Suppressor macrophage treated with lipopolysaccharide for 1 hour (primary cell): ENCODE data around the gene PRKCH.

Experiments used
- DNase-seq, 3 donors: peaks; one replicate each; pipeline ENCODE4 v3.0.0-alpha.2; 2020 to 2022

PRKCH gene

DNA sequence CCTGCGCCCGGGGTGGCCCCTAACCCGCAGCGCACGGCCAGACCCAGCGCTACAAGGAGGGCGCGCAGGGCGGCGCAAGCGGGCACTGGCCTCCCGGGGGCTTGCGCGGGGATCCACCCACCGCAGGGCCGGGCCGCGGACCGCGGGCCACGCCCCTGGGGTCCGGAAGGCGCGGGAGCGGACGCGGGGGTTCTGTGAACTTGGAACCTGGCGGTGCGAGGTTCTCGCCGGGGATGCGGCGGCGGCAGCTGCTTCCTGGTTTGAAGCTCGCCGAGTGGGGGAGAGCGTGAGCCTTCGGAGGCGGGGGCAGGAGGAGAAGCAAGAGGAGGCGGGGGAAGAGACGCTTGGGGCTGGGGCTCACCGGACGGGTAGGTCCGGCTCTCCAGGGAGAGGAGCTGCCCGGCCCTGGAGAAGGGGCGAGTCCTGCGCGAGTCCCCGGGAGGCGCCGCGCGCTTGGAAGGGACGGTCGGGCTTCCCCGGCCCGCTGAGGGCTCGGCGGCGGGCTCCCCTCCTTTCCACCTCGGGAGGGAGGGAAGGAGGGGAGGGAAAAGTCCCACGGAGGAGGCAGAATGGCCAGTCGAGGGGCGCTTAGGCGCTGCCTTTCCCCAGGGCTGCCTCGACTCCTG lies at the start of gene PRKCH:
Gene PRKCH, plus strand, starts transcription at position 195 of the 626 bp plus-strand sequence. CDS start 523 bp downstream, outside the sequence.
- peak; percentile 80 to 89 (median 83) for DNase-seq

DNA sequence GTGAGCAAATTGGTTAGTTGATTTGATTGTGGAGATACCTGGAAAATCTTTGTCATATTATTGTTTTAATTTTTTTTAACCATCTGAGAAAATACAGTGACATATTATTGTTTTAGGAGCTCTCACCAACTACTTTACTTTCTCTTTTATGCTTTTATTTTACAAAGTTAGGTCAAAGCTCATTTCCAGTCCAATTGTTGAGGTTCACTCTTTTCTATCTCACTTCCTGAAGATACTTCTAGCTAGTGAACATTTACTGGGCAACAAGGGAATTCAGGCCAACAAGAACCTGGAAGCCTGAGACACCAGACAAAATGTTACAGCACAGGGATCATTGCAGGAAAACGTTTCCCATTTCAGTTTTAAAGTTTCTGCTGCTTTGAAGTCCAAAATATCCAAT lies 44.1 kb upstream of the PRKCH start:
- no peak for DNase-seq

DNA sequence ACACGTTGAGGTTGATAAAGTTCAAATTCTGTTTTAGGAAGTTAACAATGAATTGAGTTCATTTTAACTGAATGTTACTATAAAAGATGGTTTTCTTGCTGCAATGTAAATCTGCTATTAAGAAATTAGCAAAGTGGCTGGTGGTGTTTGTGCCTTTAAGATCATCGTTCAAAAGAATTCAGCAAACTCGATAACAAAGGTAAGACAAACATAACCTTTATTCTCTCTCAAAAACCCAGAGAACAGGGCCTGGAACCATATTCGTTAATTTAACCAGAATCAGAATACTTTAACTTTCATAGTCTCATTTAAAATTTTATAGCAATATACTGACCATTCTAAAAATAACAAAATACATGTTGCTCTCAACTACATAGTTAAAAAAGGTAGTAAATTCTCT lies 43.6 kb upstream of the PRKCH start:
- no peak for DNase-seq

DNA sequence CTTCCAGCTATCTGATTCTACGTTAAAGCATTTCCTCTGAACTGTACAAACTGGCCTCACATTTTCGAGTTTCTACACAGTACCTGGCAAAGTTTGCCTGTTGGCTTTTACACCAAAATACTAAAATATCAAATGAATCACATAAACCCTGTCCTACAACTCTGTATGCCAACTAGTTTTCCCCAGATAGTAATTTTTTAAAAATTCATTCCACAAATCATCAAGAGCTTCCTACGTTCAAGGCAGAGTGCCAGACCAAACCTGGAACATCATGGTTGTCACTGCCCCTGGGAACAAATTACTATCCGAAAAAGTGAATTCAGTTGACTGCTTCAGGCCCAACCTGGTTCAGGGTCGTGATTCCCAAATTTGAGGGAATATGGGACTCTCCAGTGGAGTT lies 42.3 kb upstream of the PRKCH start:
- DNase-seq: no peak

DNA sequence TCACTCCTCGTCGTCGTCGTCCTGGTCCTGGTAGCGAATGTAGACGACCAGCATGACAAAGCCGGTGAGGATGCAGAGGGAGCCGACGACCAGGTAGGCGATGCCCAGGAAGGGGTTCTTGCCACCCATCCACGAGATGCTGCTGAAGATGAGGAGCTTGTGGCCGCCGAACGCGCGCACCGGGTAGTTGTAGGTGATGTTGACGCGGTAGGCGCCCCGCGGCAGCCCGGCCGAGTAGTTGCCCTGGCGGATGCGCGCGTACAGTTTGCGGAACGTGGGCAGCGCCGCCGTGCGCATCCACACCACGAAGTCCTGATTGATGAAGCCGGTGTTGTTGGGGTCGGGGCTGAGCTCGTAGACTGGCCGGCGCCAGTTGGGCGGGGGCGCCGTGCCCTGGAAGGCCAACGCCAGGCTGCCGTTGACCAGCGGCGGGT lies 41.3 kb upstream of the PRKCH start:
- no peak for DNase-seq

DNA sequence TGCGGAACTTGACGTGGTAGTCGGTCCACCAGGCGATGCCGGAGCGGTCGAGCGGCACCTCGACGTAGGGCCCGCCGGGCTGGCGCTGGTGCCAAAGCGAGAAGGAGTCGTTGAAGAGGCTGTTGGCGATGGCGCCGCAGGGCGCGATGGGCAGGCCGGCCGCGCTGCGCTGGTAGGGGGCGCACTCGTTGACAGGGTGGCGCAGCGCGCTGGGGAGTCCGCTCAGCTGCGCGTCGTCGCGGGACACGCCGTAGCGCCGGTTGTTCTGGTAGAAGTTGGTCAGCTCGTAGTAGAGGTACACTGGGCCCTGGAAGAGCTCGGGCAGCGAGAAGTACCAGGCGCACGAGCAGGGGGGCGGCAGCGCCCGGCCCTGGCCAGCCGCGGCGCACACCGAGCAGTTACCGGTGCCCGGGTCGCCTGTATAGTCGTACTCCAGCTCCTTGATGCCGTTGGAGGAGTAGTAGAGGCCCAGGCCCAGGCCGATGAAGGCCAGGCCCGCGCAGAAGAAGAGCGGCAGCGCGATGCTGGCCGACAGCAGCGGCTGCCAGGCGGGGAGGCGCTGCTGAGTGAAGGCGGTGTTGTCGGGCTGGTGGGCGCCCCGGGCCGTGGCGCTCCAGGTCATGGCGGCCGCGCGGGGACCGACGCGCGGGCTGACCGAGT lies 40.7 kb upstream of the PRKCH start:
- peak; percentile 45 to 82 (median 65) for DNase-seq

DNA sequence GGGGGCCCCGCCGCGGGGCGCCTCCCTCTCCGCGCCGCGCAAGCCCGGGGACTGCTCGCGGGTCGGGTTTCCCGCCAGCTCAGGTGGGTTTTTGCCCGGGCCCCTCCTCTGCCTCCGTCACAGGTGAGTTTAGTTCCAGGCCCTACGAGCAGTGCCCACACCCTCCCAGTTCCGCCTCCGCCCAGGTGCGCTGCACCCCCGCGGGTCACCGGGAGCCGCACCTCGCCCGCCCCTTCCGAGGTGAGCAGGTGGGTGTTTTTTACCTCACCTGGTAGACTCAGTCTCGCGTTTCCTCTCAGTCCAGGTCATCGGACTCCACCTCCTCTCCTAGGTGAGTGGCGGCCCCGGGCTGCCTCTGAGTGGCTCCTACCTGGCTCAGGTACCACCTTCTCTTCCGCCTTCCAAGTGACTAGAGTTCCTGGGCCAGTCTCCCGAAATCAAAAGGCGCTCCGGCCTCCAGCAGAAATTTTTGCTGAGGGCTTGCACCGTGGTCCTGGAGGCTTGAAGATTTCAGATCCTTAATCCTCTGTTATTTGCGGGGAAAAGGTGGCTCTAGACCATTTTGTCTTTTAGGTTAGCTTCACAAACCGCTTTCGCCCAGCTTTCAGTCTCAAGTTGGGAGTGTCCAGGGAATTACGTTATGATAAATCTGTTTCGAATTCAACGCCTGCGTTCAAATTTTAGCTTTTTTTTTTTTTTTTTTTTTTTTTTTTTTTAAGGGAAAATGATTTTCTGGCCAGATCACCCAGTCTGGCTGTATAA lies 40.0 kb upstream of the PRKCH start, which contains the start of gene TMEM30B:
Gene TMEM30B, minus strand, starts transcription at position 153 of the 762 bp plus-strand sequence. CDS start 191 bp downstream, outside the sequence.
- no peak for DNase-seq

DNA sequence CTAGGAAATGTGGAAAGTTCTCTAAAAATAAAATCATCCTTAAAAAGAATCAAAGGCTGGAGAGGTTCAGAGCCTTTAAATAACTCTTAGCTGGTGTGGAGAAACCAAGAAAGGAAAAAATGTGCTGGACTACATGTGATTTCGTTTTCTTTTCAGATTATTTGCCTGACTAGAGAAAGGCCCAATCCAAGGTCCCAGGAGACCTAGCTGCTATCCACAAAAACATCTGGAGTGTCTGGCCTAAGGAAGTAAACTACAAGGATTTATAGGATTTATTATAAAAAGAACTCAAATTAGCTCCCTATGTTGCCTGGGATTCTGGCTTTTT lies 39.5 kb upstream of the PRKCH start:
- DNase-seq: no peak

DNA sequence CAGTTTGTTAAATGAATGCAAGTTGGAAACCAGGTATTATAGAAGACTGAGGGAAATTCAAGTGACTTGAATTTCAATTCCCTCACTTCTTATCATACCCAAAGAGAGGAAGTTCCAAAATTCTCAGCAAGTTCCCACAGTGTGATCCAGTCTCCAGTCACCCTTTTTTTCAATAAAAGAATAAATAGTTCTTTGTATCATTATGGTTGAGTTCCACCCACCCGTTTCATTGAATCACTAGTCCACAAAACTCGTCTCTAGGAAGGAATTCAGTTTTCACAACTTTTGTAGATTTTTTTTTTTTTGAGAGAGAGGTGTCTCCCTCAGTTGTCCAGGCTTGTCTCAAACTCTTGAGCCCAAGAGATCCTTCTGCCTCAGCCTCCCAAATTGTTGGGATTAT lies 38.6 kb upstream of the PRKCH start:
- no peak for DNase-seq

DNA sequence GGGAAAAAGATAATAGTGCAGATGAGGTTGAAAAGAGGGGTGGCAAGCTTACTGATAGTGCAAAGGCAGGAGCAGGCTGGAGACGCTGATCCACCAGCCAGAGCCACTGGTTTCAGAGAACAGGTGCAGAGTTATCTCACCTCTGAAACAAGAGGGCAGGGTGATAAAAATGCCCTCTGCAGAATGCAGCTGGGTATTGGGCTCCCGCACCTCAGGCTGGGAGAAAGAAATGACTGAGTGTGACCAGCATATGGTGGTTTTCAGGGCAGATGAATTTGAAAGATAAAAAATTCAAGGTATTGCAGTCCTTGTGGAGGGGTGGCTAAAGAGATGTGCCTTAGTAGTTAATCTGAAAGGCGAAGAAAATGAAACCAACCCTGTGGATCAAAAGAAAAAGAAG lies 37.4 kb upstream of the PRKCH start:
- no peak for DNase-seq

DNA sequence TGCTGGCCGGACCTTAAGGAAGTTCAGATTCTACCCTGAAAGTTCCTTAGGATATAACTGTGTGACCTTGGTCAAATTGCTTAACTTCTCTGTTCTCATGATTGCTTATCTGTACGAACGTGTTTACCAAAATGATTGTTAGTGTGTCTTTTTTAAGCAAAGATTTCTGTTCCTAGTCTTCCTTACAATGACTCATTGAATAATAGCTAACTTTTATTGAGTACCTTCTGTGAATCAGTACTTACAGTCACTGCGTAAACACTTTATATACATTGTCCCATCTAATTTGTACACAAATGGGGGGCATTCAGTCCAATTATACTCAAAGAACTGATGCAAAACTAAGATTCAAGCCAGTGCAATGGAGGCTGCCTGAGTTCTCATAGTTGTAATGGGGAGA lies 36.0 kb upstream of the PRKCH start:
- no peak for DNase-seq

DNA sequence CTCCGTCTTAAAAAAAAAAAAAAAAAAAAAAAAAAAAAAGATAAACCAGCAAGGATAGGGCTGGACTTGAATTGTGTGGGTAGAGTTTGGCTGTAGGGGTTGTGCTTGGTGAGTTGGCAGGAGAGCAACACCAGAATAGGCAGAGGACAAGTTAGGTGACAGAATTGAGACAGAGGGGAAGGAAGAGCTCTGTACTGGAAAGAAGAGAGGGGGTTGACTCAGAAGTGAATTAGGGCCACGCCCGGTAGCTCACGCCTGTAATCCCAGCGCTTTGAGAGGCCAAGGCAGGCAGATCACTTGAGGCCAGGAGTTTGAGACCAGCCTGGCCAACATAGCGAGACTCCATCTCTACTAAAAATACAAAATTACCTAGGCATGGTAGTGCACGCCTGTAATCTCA lies 34.2 kb upstream of the PRKCH start:
- no peak for DNase-seq

DNA sequence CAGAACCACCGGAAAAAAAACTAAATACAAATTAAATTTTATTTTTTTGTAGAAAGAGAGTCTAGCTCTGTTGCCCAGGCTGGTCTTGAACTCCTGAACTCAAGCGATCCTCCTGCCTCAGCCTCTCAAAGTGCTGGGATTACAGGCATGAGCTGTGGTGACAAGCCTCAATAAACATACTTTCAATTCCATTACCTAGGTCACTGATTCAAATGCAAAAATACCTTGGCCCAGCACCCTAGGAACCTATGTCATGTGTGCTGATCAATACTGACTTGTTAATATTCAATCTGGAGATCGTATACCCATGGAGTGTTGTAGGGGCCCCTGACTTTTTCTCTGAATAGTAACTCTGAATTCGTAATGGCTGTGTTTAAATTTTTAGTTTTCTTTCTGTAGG lies 33.2 kb upstream of the PRKCH start:
- no peak for DNase-seq

DNA sequence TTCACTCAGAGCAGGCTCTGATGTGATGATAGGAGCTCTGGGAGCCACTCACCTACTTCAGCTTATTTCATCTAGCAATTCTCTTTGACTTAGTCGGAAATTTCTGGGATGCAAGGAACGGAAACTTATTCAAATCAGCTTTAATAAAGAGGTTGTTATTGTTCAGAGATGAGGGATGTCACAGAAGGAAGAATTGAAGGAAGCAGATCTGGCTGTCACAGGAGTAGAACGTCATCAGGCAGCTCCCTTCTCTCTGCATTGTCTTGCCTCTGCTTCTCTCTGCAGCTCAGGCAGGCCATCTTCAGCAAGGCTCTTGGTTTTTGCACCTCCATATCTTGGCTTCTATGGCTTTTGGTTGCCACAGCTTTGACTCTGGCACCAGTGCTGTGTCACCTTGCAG lies 32.7 kb upstream of the PRKCH start:
- no peak for DNase-seq

DNA sequence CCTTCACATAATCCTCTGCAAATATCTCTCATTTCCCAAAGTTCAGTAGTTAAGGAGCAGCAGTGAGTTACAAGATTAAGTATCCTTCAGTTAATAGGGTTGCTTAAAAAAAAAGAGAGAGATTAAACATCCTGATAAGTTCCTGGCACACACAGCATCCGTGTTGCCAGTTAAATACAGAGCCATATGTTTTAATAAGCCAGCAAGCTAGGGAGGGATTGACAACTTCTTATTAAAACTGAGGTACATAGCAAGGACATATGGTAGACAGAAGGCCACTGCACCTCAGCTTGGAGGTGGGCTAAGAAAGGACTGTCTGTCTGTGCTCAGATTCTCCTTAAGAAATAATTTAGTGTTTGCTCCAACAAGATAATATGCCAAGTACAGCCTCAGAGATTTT lies 30.7 kb upstream of the PRKCH start:
- no peak for DNase-seq

DNA sequence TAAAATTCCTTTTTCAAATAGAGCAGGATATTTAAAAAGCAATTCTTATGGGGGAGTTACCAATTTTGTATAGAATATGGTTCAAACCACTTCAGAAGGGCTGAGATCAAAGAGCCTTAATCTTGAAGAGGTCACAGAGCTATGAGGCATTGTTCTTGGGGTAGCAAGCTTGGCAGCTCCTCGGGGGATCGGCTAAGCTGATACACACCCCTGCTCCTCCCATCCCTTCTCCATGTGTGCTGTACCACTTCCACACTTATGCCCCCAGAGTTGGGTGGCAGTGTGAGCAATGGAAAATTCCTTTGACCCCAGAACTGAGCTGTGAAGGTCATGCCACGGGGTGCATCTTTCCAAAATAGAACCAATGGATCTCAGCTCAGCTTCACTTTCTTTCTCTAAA lies 25.2 kb upstream of the PRKCH start:
- DNase-seq: no peak

DNA sequence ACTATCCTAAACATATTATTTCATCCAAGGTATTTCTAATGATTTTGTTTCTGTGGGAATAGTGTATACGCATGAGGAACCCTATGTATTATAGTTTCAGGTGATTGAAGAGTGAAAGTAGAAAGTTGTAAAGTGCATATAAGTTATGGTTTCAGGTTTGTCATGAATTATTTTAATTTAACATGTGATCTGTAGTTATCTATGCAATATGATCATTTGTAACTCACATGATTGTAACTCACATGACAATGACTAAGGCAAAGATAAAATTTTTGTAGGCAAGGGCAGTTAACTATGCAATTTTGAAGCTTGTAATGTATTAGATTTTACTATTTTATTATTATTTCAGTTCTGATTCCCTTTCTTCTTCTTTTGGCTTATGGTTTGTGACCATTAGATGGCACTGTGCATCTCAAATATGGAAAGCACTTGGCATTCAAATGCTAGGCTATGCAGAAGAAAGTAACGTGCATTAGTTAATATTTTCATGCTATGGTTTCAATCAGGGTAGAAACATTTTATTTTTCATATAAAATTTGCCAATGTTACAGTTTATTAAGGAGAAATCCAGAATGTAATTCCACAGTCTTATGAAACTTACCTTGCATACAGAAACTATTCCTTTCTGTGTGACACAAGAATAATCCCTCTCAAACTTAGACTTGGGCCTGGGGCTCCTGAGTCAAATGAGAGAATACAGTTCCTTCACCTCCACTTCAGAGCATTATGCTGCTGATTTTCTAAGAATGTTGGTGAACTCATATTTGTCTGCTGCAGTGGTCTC lies 24.5 kb upstream of the PRKCH start:
- peak; percentile 58 to 76 (median 69) for DNase-seq

DNA sequence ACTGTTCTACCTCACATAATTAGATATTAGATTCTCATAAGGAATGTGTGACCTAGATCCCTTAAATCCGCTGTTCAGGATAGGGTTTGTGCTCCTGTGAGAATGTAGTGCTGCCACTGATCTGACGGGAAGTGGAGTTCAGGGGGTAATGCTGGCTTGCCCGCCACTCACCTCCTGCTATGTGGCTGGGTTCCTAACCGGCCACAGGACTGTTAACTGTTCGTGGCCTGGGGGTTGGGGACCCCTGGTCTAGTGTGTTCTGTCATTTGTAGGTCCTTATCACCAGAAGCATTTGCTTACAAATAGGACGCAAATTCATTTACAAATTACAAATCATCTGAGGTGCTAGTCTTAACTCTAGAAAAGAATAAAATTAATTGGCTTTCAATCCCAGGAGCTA lies 23.8 kb upstream of the PRKCH start:
- no peak for DNase-seq

DNA sequence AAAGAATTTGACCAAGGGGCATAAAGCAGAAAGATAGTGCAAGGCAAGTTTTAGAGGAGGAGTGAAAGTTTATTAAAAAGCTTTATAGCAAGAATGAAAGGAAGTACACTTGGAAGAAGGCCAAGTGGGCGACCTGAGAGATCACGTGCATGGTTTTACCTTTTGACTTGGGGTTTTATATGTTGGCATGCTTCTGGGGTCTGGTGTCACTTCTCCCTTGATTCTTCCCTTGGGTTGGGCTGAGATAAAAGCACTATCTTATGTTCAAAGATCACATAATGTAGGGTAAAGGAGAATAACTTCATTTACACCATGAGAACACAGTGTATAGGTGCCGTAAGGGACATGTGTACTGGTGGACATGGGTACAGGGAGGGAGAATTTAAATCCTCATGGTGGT lies 22.6 kb upstream of the PRKCH start:
- no peak for DNase-seq

DNA sequence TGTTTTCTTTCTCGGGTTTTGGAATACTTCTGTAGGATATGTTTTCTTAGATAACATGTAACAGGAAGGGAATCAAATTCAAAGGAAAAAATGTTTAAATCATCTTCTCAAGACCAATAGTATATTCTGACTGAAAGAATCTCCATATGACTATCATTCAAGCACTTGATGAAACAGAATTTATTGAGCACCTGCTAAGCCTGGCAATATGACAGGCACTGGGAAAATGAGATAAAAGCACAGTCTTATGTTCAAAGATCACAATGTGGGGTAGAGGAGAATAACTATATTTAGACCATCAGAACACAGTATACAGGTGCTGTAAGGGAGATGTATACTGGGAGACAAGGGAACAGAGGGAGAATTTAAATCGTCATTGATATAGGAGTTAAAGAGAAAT lies 21.2 kb upstream of the PRKCH start:
- DNase-seq: no peak

DNA sequence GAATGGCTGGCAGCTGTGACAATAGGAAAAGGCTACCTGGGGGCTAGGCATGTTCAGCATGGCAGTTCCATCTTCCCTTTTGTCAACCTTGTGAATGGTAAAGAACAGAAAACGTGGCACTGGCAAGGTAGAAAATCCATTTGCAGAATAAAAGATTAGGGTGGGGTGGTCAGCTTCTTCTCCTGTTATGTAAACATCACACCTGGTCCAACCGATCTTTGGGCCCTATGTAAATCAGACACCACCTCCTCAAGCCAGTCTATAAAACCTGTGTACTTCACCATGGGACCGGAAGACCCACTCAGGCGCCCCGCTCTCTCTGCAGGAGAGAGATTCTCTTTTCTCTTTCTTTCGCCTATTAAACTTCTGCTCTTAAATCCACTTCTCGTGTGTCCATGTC lies 20.6 kb upstream of the PRKCH start:
- DNase-seq: no peak

DNA sequence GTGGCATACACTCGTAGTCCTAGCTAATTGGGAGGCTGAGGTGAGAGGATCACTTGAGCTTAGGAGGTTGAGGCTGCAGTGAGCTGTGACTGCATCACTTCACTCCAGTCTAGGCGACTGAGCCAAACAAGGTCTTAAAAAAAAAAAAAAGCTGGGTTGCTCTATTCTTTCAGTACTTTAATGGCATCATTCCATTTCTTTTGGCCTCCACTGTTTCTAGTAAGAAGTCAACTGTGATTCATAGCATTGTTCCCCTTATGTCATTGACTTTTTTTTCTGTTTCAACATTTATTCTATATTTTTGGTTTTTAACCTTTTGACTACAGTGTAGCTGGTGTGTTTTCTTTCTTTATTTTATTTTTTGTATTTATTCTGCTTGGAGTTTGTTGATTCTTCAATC lies 16.7 kb upstream of the PRKCH start:
- no peak for DNase-seq

DNA sequence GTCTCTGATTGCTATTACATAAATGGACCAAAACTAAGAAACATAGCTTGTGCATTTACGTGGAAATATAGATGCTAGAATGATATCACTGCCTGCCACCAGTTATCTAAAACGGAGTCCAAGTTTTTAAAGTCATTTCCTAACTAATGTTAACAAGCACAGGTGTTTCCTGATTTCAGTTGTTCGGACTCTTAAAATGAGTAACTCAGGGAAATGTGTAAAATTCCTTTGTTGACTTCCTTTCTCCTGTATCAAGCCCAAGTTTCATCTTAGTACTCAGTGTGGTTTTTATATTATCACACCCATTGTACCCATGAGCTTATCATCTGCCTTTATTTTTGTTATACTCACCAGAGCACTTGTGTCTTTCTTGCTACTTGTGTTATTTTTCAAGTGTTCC lies 13.2 kb upstream of the PRKCH start:
- no peak for DNase-seq
